Loucy (cell line): ENCODE results near the gene NAT16.

Source experiments
- H2AFZ ChIP-seq: fragments of 200-600 bp; sonication (generic); 2 replicates; pipeline ENCODE4 v1.6.0; 2016; ENCODE audit warnings: antibody characterized with exemption, mild to moderate bottlenecking, low read length, moderate library complexity
- H3F3A ChIP-seq: fragments of 200-600 bp; 2 replicates; pipeline ENCODE4 v1.6.0; 2016; ENCODE audit warnings: antibody characterized with exemption, low read depth, mild to moderate bottlenecking
- H3K27me3 ChIP-seq: fragments of 200-600 bp; sonication (generic); 2 replicates; pipeline ENCODE4 v1.6.1; 2014; ENCODE audit warnings: low read length, mild to moderate bottlenecking; ENCODE audit not compliant: insufficient read depth, poor library complexity, severe bottlenecking
- H3K36me3 ChIP-seq: fragments of 200-600 bp; sonication (generic); 2 replicates; pipeline ENCODE4 v1.6.1; 2016; ENCODE audit warnings: low read length; ENCODE audit not compliant: insufficient read depth
- H3K4me1 ChIP-seq: fragments of 200-600 bp; sonication (generic); 2 replicates; pipeline ENCODE4 v1.5.1; 2014; ENCODE audit warnings: low read length, mild to moderate bottlenecking; ENCODE audit not compliant: insufficient read depth, poor library complexity, severe bottlenecking
- H3K4me2 ChIP-seq: fragments of 200-600 bp; sonication (generic); 2 replicates; pipeline ENCODE4 v1.6.0; 2014; ENCODE audit warnings: antibody characterized with exemption, low read length, low read depth, mild to moderate bottlenecking; ENCODE audit not compliant: poor library complexity, severe bottlenecking
- H3K4me3 ChIP-seq: fragments of 200-600 bp; sonication (generic); 2 replicates; pipeline ENCODE4 v1.5.1; 2014; ENCODE audit warnings: low read length, mild to moderate bottlenecking, mixed read lengths; ENCODE audit not compliant: poor library complexity, severe bottlenecking
- H3K79me2 ChIP-seq: fragments of 200-600 bp; sonication (generic); 2 replicates; pipeline ENCODE4 v1.6.1; 2014; ENCODE audit warnings: low read length; ENCODE audit not compliant: insufficient read depth
- H3K9ac ChIP-seq: fragments of 200-600 bp; sonication (generic); 2 replicates; pipeline ENCODE4 v1.6.0; 2014; ENCODE audit warnings: mild to moderate bottlenecking, low read depth, low read length, moderate library complexity; ENCODE audit not compliant: poor library complexity, severe bottlenecking
- H3K9me2 ChIP-seq: fragments of 200-600 bp; sonication (generic); replicated peaks from 2 replicates; pipeline ENCODE4 v1.6.1; 2016; ENCODE audit warnings: low read depth, low read length, mixed read lengths
- H3K9me3 ChIP-seq: fragments of 200-600 bp; sonication (generic); 2 replicates; pipeline ENCODE4 v1.6.1; 2014; ENCODE audit warnings: mild to moderate bottlenecking, antibody characterized with exemption, low read length, low read depth; ENCODE audit not compliant: insufficient read depth
- H4K20me1 ChIP-seq: fragments of 200-600 bp; sonication (generic); 2 replicates; pipeline ENCODE4 v1.6.0; 2014; ENCODE audit warnings: antibody characterized with exemption, low read length, mild to moderate bottlenecking; ENCODE audit not compliant: insufficient read depth, poor library complexity, severe bottlenecking
- CTCF ChIP-seq: fragments of 200-600 bp; sonication (generic); conservative IDR thresholded peaks from 2 replicates; pipeline ENCODE4 v1.5.1; 2014; ENCODE audit warnings: mild to moderate bottlenecking, antibody characterized with exemption, low read length
- EZH2phosphoT487 ChIP-seq: fragments of 200-600 bp; IDR thresholded peaks from 2 replicates; pipeline ENCODE4 v1.6.1; 2018; ENCODE audit warnings: antibody characterized with exemption, mild to moderate bottlenecking, moderate library complexity, borderline replicate concordance

The NAT16 gene

DNA sequence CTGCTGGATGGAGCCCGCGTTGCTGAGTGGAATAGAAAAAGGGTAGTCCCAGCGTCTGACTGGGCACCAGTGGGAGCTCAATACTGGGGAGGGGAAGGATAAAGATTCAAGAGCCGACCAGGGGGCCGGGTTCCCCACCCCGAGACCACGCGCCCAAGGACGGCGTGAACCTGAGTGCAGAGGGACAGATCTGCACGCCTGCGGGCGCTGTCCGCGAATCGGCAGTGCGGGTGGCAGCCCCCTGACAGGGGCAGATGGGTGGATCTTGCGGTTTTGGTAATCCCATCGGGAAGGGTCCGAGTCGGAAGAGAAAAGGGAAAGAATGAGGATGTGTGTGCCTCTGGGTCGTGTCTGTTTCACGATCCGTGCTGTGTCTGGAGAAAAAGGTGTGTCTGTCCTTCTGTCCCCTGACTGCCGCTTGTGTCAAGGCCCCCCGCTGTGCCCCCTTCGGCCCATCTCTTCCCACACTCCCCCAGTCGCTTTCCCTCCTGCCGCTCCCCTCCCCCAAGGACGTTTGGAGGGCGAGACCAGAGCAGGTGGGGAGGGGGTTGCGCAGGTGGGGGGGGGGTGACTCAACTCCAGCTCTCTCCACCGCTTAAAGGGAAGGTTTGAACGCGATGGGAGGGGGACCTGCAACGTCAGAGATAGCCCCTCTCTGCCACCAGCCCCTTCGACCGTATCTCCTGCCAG, 14.0 kb downstream of the NAT16 start:
- Histone ChIP-seq H3K9me2 (no peaks in the 10 kb centered on the region), H3K79me2 (0 out of 2 replicates have a peak, but pooled peaks cover 6% of the 10 kb centered on the region), H3K9me3 (no peaks in the 10 kb centered on the region), H3K27me3 (no peaks in the 10 kb centered on the region), H3K9ac (no peak overlapping the region), H3K4me2 (peak overlapping the region; percentile 62), H3F3A (0 out of 2 replicates have a peak, but pooled peaks cover 3% of the 10 kb centered on the region), H3K4me3 (no peak overlapping the region), H3K4me1 (peaks cover 36% of the 10 kb centered on the region), H4K20me1 (peaks cover 16% of the 10 kb centered on the region), H2AFZ (no peak overlapping the region), H3K36me3 (no peaks in the 10 kb centered on the region)
- no peak for TF ChIP-seq CTCF

DNA sequence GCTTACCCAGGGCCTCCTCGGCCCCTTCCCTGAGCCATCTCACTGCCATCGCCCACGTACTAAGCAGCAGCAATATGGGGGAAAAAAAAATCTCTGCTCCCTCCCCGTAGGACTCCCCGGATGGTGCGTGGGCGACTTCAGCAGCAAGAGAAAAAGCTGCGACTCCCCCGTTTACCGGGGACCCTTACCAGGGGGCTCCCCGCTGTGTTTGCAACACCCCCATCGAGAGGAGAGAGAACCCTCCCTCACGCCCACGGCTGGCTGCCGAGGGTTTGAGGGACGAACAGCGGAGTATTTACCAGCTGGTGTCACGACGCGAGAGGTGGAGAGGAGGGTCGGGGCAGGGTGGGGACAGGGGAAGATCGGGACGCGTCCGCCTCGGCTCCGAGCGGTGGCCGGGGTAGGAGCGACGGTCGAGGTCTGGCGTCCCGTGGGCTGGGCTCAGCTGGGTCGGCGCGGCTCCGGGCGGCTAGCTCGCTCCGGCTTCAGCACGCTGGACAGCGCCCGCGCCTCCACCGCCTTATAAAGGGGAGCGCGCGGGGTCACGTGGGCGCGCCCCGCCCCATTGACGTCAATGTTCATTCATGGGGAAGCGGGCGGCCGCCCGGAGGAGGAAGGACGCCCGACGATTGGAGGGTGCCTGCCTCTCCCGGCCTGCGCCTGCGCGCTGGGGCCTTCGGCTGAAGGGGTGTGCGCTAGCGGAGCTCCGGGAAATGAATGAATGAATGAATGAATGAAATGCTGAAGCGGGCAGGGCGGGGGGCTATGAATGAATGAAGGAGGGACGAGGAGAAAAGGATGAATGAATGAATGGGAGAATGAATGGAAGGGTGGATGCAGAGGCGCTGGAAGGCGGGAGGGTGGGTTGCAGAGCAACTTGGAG, 14.8 kb downstream of the NAT16 start, which contains the start of gene VGF:
VGF (minus strand) TSS at position 495 of the 883 bp plus-strand sequence. CDS start 726 bp downstream, outside the sequence.
- no peaks in the 10 kb centered on the region for H3K36me3 ChIP-seq
- H3K9ac ChIP-seq, result no peak within 1 kb of the TSS
- H4K20me1 ChIP-seq, result peaks cover 16% of the 10 kb centered on the region
- no peaks in the 10 kb centered on the region for H3K9me3 ChIP-seq
- 0 out of 2 replicates have a peak, but pooled peaks cover 3% of the 10 kb centered on the region for H3F3A ChIP-seq
- peak within 1 kb of the TSS; percentile 62 for H3K4me2 ChIP-seq
- no peak within 1 kb of the TSS for H3K4me3 ChIP-seq
- H3K4me1 ChIP-seq, result peaks cover 29% of the 10 kb centered on the region
- H3K27me3 ChIP-seq, result no peaks in the 10 kb centered on the region
- H2AFZ ChIP-seq, result no peak within 1 kb of the TSS
- 0 out of 2 replicates have a peak, but pooled peaks cover 6% of the 10 kb centered on the region for H3K79me2 ChIP-seq
- TF ChIP-seq CTCF (no peak), EZH2phosphoT487 (no peak)
- H3K9me2 ChIP-seq, result no peaks in the 10 kb centered on the region

GRCh38 chr7:101164071-101164840, 15.8 kb downstream of the NAT16 start:
- H4K20me1 ChIP-seq, result peaks cover 16% of the 10 kb centered on the region
- TF ChIP-seq CTCF, result no peak
- no peak for TF ChIP-seq EZH2phosphoT487
- H3K9me3 ChIP-seq, result no peaks in the 10 kb centered on the region
- no peaks in the 10 kb centered on the region for H3K36me3 ChIP-seq
- 0 out of 2 replicates have a peak, but pooled peaks cover 3% of the 10 kb centered on the region for H3F3A ChIP-seq
- H3K4me3 ChIP-seq, result peak overlapping the region; percentile 76
- no peak overlapping the region for H2AFZ ChIP-seq
- peaks cover 18% of the 10 kb centered on the region for H3K4me1 ChIP-seq
- H3K9ac ChIP-seq, result no peak overlapping the region
- peak overlapping the region; percentile 44 for H3K4me2 ChIP-seq
- no peaks in the 10 kb centered on the region for H3K9me2 ChIP-seq
- 0 out of 2 replicates have a peak, but pooled peaks cover 6% of the 10 kb centered on the region for H3K79me2 ChIP-seq
- no peaks in the 10 kb centered on the region for H3K27me3 ChIP-seq
